HepG2 (cell line): ENCODE data around the gene MICB. TPM values are rescaled to one million over a fixed set of nuclear protein-coding genes. Genes with fewer than 3 reads are reported as not detected.

Experiments used
- CAMTA2 ChIP-seq: sonication (generic); formaldehyde crosslinking; IDR thresholded peaks from 2 replicates; pipeline ENCODE4 v1.4.0; 2020; ENCODE audit warnings: mild to moderate bottlenecking, missing genetic modification reagents, borderline replicate concordance
- CCDC6 ChIP-seq: sonication (generic); formaldehyde crosslinking; IDR thresholded peaks from 2 replicates; pipeline ENCODE4 v1.8.1; 2022; ENCODE audit warnings: mild to moderate bottlenecking, missing genetic modification reagents, moderate library complexity
- CHD4 ChIP-seq: fragments of 200-600 bp; sonication (generic); IDR thresholded peaks from 2 replicates; pipeline ENCODE4 v1.7.0; 2017; ENCODE audit warnings: mild to moderate bottlenecking, low read length, borderline replicate concordance
- DNMT1 ChIP-seq: sonication (generic); formaldehyde crosslinking; IDR thresholded peaks from 2 replicates; pipeline ENCODE4 v1.5.1; 2020; ENCODE audit warnings: mild to moderate bottlenecking, missing genetic modification reagents
- EP300 ChIP-seq, 3 experiments: sonication (generic) in 1 of 3; formaldehyde crosslinking in 1 of 3; IDR thresholded peaks; 2 replicates each; pipeline versions ENCODE4 v1.5.1 to v1.6.1; 2011 to 2020; ENCODE audit warnings: low read depth in 2 of 3, low read length in 2 of 3, borderline replicate concordance in 1 of 3, improper control_type of control experiment in 1 of 3, mild to moderate bottlenecking in 1 of 3, missing genetic modification reagents in 1 of 3, moderate library complexity in 1 of 3
- GFI1 ChIP-seq: sonication (generic); formaldehyde crosslinking; IDR thresholded peaks from 2 replicates; pipeline ENCODE4 v1.5.0; 2020; ENCODE audit warnings: missing genetic modification reagents, mild to moderate bottlenecking, borderline replicate concordance
- IKZF4 ChIP-seq: sonication (generic); formaldehyde crosslinking; IDR thresholded peaks from 2 replicates; pipeline ENCODE4 v1.5.1; 2020; ENCODE audit warnings: borderline replicate concordance, mild to moderate bottlenecking, low read depth, missing genetic modification reagents; ENCODE audit errors: not compliant biosample characterization
- JUND ChIP-seq: sonication (generic); formaldehyde crosslinking; IDR thresholded peaks from 2 replicates; pipeline ENCODE4 v1.8.0; 2022; ENCODE audit warnings: mild to moderate bottlenecking, missing genetic modification reagents
- KDM5B ChIP-seq: sonication (generic); formaldehyde crosslinking; IDR thresholded peaks from 2 replicates; pipeline ENCODE4 v1.4.0; 2020; ENCODE audit warnings: missing genetic modification reagents, mild to moderate bottlenecking, borderline replicate concordance
- NCOR1 ChIP-seq: fragments of 200-600 bp; sonication (generic); IDR thresholded peaks from 2 replicates; pipeline ENCODE4 v1.7.0; 2017; ENCODE audit warnings: antibody characterized with exemption, low read length, borderline replicate concordance
- RELA ChIP-seq: sonication (generic); formaldehyde crosslinking; IDR thresholded peaks from 2 replicates; pipeline ENCODE4 v1.4.0; 2020; ENCODE audit warnings: missing genetic modification reagents
- SCMH1 ChIP-seq: sonication (generic); formaldehyde crosslinking; IDR thresholded peaks from 2 replicates; pipeline ENCODE4 v1.9.0; 2021; ENCODE audit warnings: missing genetic modification reagents, mild to moderate bottlenecking, borderline replicate concordance
- ZNF441 ChIP-seq: sonication (generic); formaldehyde crosslinking; IDR thresholded peaks from 2 replicates; pipeline ENCODE4 v1.7.0; 2021; ENCODE audit warnings: missing genetic modification reagents, borderline replicate concordance
- ZNF761 ChIP-seq: sonication (generic); formaldehyde crosslinking; conservative IDR thresholded peaks from 2 replicates; pipeline ENCODE4 v1.4.0; 2020; ENCODE audit warnings: mild to moderate bottlenecking, missing genetic modification reagents
- polyA plus RNA-seq, 8 experiments: library from polyadenylated mRNA; depleted of rRNA in 3 of 8; stranded (reverse) in 7 of 8; unstranded in 1 of 8; fragments of >200 nt; fragmentation: Illumina TruSeq in 4 of 8; extraction: Trizol in 4 of 8; gene quantifications; 2 replicates each; pipeline versions ENCODE4 v1.2.1 to v1.2.3, GENCODE V29; 2011 to 2016; ENCODE audit warnings: low read depth in 4 of 8, missing spikeins in 1 of 8, mixed read lengths in 1 of 8; ENCODE audit not compliant: insufficient read depth in 1 of 8
- total RNA-seq, 5 experiments: library from RNA; depleted of rRNA; stranded (reverse); fragments of >200 nt; fragmentation: Illumina TruSeq; extraction: Trizol; gene quantifications; 2 replicates each; pipeline ENCODE4 v1.2.3, GENCODE V29; 2016; ENCODE audit warnings: low read depth in 1 of 5
- TF ChIP-seq, protein P1 (sequence below): sonication (generic); formaldehyde crosslinking; IDR thresholded peaks from 2 replicates; pipeline ENCODE4 v1.4.0; 2020; ENCODE audit warnings: mild to moderate bottlenecking, missing genetic modification reagents, borderline replicate concordance
- TF ChIP-seq, protein P2 (sequence below): sonication (generic); formaldehyde crosslinking; IDR thresholded peaks from 2 replicates; pipeline ENCODE4 v1.8.0; 2022; ENCODE audit warnings: mild to moderate bottlenecking, missing genetic modification reagents, moderate library complexity
- TF ChIP-seq, protein P3 (sequence below): sonication (generic); formaldehyde crosslinking; IDR thresholded peaks from 2 replicates; pipeline ENCODE4 v1.8.0; 2022; ENCODE audit warnings: mild to moderate bottlenecking, missing genetic modification reagents; ENCODE audit not compliant: insufficient replicate concordance
- TF ChIP-seq, protein P4 (sequence below): sonication (generic); IDR thresholded peaks from 2 replicates; pipeline ENCODE4 v1.6.1; 2016; ENCODE audit warnings: low read depth, borderline replicate concordance

The MICB gene
- total and polyA plus RNA-seq, 2 of the 13 experiments (the other 11 are each of a cell fraction or from before 2014, with no cell fraction given): 12.5 to 12.8 TPM

- TF ChIP-seq, protein P1, sequence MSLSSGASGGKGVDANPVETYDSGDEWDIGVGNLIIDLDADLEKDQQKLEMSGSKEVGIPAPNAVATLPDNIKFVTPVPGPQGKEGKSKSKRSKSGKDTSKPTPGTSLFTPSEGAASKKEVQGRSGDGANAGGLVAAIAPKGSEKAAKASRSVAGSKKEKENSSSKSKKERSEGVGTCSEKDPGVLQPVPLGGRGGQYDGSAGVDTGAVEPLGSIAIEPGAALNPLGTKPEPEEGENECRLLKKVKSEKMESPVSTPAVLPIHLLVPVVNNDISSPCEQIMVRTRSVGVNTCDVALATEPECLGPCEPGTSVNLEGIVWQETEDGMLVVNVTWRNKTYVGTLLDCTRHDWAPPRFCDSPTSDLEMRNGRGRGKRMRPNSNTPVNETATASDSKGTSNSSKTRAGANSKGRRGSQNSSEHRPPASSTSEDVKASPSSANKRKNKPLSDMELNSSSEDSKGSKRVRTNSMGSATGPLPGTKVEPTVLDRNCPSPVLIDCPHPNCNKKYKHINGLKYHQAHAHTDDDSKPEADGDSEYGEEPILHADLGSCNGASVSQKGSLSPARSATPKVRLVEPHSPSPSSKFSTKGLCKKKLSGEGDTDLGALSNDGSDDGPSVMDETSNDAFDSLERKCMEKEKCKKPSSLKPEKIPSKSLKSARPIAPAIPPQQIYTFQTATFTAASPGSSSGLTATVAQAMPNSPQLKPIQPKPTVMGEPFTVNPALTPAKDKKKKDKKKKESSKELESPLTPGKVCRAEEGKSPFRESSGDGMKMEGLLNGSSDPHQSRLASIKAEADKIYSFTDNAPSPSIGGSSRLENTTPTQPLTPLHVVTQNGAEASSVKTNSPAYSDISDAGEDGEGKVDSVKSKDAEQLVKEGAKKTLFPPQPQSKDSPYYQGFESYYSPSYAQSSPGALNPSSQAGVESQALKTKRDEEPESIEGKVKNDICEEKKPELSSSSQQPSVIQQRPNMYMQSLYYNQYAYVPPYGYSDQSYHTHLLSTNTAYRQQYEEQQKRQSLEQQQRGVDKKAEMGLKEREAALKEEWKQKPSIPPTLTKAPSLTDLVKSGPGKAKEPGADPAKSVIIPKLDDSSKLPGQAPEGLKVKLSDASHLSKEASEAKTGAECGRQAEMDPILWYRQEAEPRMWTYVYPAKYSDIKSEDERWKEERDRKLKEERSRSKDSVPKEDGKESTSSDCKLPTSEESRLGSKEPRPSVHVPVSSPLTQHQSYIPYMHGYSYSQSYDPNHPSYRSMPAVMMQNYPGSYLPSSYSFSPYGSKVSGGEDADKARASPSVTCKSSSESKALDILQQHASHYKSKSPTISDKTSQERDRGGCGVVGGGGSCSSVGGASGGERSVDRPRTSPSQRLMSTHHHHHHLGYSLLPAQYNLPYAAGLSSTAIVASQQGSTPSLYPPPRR (CRISPR knock-in tag): peak; percentile 37; the same call in 1 of the 2 replicates
- peak; percentile 81; the same call in 1 of the 2 replicates for TF ChIP-seq NCOR1
- TF ChIP-seq, protein P2, sequence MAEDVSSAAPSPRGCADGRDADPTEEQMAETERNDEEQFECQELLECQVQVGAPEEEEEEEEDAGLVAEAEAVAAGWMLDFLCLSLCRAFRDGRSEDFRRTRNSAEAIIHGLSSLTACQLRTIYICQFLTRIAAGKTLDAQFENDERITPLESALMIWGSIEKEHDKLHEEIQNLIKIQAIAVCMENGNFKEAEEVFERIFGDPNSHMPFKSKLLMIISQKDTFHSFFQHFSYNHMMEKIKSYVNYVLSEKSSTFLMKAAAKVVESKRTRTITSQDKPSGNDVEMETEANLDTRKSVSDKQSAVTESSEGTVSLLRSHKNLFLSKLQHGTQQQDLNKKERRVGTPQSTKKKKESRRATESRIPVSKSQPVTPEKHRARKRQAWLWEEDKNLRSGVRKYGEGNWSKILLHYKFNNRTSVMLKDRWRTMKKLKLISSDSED (CRISPR knock-in tag): no peak
- TF ChIP-seq, protein P3, sequence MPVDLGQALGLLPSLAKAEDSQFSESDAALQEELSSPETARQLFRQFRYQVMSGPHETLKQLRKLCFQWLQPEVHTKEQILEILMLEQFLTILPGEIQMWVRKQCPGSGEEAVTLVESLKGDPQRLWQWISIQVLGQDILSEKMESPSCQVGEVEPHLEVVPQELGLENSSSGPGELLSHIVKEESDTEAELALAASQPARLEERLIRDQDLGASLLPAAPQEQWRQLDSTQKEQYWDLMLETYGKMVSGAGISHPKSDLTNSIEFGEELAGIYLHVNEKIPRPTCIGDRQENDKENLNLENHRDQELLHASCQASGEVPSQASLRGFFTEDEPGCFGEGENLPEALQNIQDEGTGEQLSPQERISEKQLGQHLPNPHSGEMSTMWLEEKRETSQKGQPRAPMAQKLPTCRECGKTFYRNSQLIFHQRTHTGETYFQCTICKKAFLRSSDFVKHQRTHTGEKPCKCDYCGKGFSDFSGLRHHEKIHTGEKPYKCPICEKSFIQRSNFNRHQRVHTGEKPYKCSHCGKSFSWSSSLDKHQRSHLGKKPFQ (CRISPR knock-in tag): peak; percentile 84
- TF ChIP-seq JUND: 0 out of 2 replicates have a peak, but pooled peaks have one; percentile 8
- peak; percentile 88; the same call in 1 of the 2 replicates for TF ChIP-seq DNMT1 (CRISPR knock-in tag)
- peak; percentile 69; the same call in 1 of the 2 replicates for TF ChIP-seq RELA (CRISPR knock-in tag)
- no peak for TF ChIP-seq CHD4
- TF ChIP-seq IKZF4: peak; percentile 76
- TF ChIP-seq SCMH1 (CRISPR knock-in tag): no peak
- TF ChIP-seq CCDC6 (CRISPR knock-in tag): peak; percentile 98
- TF ChIP-seq ZNF441 (CRISPR knock-in tag): peak; percentile 83; the same call in 1 of the 2 replicates
- TF ChIP-seq KDM5B (CRISPR knock-in tag): peak; percentile 96
- TF ChIP-seq, protein P4, sequence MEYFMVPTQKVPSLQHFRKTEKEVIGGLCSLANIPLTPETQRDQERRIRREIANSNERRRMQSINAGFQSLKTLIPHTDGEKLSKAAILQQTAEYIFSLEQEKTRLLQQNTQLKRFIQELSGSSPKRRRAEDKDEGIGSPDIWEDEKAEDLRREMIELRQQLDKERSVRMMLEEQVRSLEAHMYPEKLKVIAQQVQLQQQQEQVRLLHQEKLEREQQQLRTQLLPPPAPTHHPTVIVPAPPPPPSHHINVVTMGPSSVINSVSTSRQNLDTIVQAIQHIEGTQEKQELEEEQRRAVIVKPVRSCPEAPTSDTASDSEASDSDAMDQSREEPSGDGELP: no peak; the same call in 1 of the 2 replicates
- TF ChIP-seq ZNF761 (CRISPR knock-in tag): no peak
- peak; percentile 90; the same call in 1 of the 2 replicates for TF ChIP-seq CAMTA2 (CRISPR knock-in tag)
- TF ChIP-seq GFI1 (CRISPR knock-in tag): peak; percentile 71; the same call in 1 of the 2 replicates
- TF ChIP-seq EP300 (IDR thresholded peaks at IDR 0.05; ENCODE audit: low read depth in 2 of 2, low read length in 2 of 2): peak; percentile 33 to 60; a peak in 2 of 4 replicates
- TF ChIP-seq EP300 (CRISPR knock-in tag; IDR thresholded peaks at IDR 0.05; ENCODE audit: borderline replicate concordance): peak; percentile 40; the same call in 1 of the 2 replicates
These were observed 43.9 kb downstream of the MICB start, which contains the start of gene DDX39B (continued) for GRCh38 chr6:31541658-31542521.
